ENCODE results near the gene PCNX2. TPM values are rescaled to one million over a fixed set of nuclear protein-coding genes. Genes with fewer than 3 reads are reported as not detected.
A peak's percentile ranks its signal among the peaks of the same experiment; 100 is the strongest.

PCNX2 gene
- total and polyA plus RNA-seq, 2 of the 8 experiments (the other 6 are each of a cell fraction or from before 2014, with no cell fraction given), result 46.1 to 57.6 TPM

DNA sequence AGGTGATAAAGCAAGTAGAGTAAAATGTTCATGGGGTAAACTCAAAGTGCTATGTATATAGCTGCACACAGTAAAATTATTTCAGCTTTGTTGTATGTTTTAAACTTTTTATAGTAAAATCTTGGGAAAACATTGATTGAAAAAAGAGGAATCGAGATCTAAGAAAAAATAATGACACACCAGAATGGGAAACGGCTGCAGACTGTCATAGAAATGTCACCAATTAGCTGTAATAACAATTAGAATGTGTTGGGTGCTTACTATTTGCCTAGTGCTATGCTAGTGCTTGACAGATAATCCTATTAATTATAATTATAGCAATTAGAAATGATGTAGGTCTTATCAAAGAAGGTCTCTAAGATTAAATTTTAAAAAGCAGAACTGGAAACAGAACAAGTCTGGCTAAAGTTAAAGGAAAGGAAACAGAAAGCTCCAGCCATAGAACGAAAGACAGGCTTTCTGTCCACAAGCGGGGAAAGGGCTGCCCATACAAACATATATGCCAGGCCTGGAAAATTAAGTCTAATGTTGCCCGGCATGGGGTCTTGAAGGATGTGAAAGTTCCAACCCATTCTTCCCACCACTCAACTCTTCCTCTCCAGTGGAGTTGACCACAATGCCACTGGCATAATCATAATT is 5.0 kb downstream of the PCNX2 start:
- Histone ChIP-seq H4K91ac (replicated peaks; ENCODE audit: insufficient read length, low read length) (no peak overlapping the region), H2BK15ac (ENCODE audit: low read length) (0 out of 2 replicates have a peak overlapping the region, but pooled peaks have one; percentile 47), H3K23me2 (ENCODE audit: low read depth, low read length) (no peaks in the 10 kb centered on the region), H4K20me1 (replicated peaks in 1 of 2; ENCODE audit: control insufficient read depth in 1 of 2, insufficient read depth in 2 of 2, low read length in 2 of 2) (no peaks in the 10 kb centered on the region), H3K36me3 (ENCODE audit: control insufficient read depth in 2 of 4, insufficient read depth in 4 of 4, low read length in 3 of 4) (peaks cover 0 to 16% (median 6%) of the 10 kb centered on the region in 4 experiments; a peak in 4 of 8 replicates), H3K4ac (replicated peaks; ENCODE audit: insufficient read length, low read depth, low read length) (peak overlapping the region; percentile 1), H3K4me3 (ENCODE audit: extremely low read depth in 1 of 4, insufficient read depth in 2 of 4, low read depth in 3 of 4, low read length in 4 of 4) (peak overlapping the region in 1 of 4 experiments; percentile 2; a peak in 1 of 8 replicates), H3K9me3 (ENCODE audit: insufficient read depth in 2 of 2, low read depth in 1 of 2, low read length in 1 of 2) (no peaks in the 10 kb centered on the region), H2AFZ (ENCODE audit: low read length) (no peak overlapping the region), H3K27ac (ENCODE audit: low read depth, low read length) (no peak overlapping the region), H3K4me2 (ENCODE audit: insufficient read depth in 1 of 2, low read depth in 2 of 2, low read length in 2 of 2) (peak overlapping the region; percentile 31 to 36; a peak in 3 of 4 replicates), H3K4me1 (replicated peaks in 1 of 4; ENCODE audit: control insufficient read depth in 3 of 4, insufficient read depth in 4 of 4, low read length in 3 of 4) (peaks cover 3 to 27% (median 20%) of the 10 kb centered on the region in 4 experiments), H3K79me1 (ENCODE audit: low read depth, low read length) (peaks cover 8% of the 10 kb centered on the region; the same call in 1 of the 2 replicates), H3K9ac (replicated peaks in 1 of 4; ENCODE audit: extremely low read depth in 1 of 4, low read depth in 3 of 4, low read length in 3 of 4) (no peak overlapping the region), H2AK5ac (ENCODE audit: low read depth, low read length) (no peak overlapping the region), H3K23ac (ENCODE audit: insufficient read length) (no peak overlapping the region), H2BK20ac (ENCODE audit: low read length) (no peak overlapping the region; the same call in 1 of the 2 replicates), H4K5ac (ENCODE audit: insufficient read length, low read depth, low read length) (peak overlapping the region; percentile 40), H3K14ac (ENCODE audit: insufficient read length) (no peak overlapping the region), H2BK5ac (ENCODE audit: low read depth, low read length) (peak overlapping the region; percentile 63; the same call in 1 of the 2 replicates), H2BK12ac (ENCODE audit: low read depth, low read length) (peak overlapping the region; percentile 77; the same call in 1 of the 2 replicates), H4K8ac (ENCODE audit: extremely low read depth, insufficient read depth, low read length) (no peak overlapping the region), H2BK120ac (replicated peaks; ENCODE audit: low read depth, low read length) (peak overlapping the region; percentile 14), H3K18ac (ENCODE audit: extremely low read depth, low read length) (peak overlapping the region; percentile 4; the same call in 1 of the 2 replicates), H3K79me2 (ENCODE audit: control insufficient read depth in 1 of 2, insufficient read depth in 2 of 2, low read length in 2 of 2) (peaks cover 29 to 85% of the 10 kb centered on the region in 2 experiments), H3K56ac (replicated peaks; ENCODE audit: insufficient read length, low read depth, low read length) (no peak overlapping the region), H3K27me3 (replicated peaks in 1 of 4; ENCODE audit: control insufficient read depth in 3 of 4, extremely low read depth in 1 of 4, insufficient read depth in 3 of 4, low read length in 3 of 4) (no peaks in the 10 kb centered on the region)
- CTCF ChIA-PET (ENCODE audit: partially characterized antibody), result interaction anchor here (0.6 kb wide), 1 partner anchor 624 kb away, joined by 3 read pairs; no protein-coding TSS in a partner anchor
- DNase-seq (ENCODE audit: low read depth in 1 of 2, low spot score in 2 of 2), result no peak
- WGBS, 2 experiments (ENCODE audit: extremely low coverage in 1 of 2, insufficient coverage in 1 of 2, insufficient read length in 1 of 2, insufficient replicate concordance in 2 of 2, low coverage in 1 of 2, low lambda C conversion rate in 2 of 2, missing lambda C conversion rate in 1 of 2), result 80% methylated on average over 5 of the region's 5 CpGs; no CpG with 5 or more reads in 1 of the 2 experiments
- POLR2A ChIA-PET (ENCODE audit: partially characterized antibody), result no interaction called here
- FAIRE-seq, result no peak
- TF ChIP-seq JUND (IDR thresholded peaks at IDR 0.05; ENCODE audit: low read length) (no peak), SIX5 (IDR thresholded peaks at IDR 0.05; ENCODE audit: low read depth, low read length) (no peak), ZNF274 (IDR thresholded peaks at IDR 0.05; ENCODE audit: borderline replicate concordance, extremely low read depth, low read length) (no peak), POLR2A (IDR thresholded peaks at IDR 0.05; ENCODE audit: control extremely low read depth in 1 of 2, low read depth in 2 of 2, low read length in 2 of 2) (no peak), JUN (IDR thresholded peaks at IDR 0.05; ENCODE audit: low read depth, low read length) (no peak), EZH2 (IDR thresholded peaks at IDR 0.05; ENCODE audit: low read depth, low read length, severe bottlenecking) (no peak), SP4 (IDR thresholded peaks at IDR 0.05; ENCODE audit: low read length) (no peak), NANOG (IDR thresholded peaks at IDR 0.05; ENCODE audit: insufficient read depth, low read depth, low read length, poor library complexity, severe bottlenecking) (no peak), BACH1 (IDR thresholded peaks at IDR 0.05; ENCODE audit: low read length) (no peak), FOSL1 (IDR thresholded peaks at IDR 0.05; ENCODE audit: insufficient read depth, low read depth, low read length) (no peak), RBBP5 (IDR thresholded peaks at IDR 0.05; ENCODE audit: borderline replicate concordance, low read depth, low read length) (no peak)
- TF ChIP-seq, protein P1, sequence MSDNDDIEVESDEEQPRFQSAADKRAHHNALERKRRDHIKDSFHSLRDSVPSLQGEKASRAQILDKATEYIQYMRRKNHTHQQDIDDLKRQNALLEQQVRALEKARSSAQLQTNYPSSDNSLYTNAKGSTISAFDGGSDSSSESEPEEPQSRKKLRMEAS (IDR thresholded peaks at IDR 0.05), result no peak
